Neuronal stem cell (in vitro differentiated cells): ENCODE data around the gene ADAM12.

Experiments used
- DNase-seq: peaks from one replicate; pipeline ENCODE4 v3.0.0-alpha.2; 2013; ENCODE audit warnings: low spot score
- H2AFZ ChIP-seq: one replicate; pipeline ENCODE4 v1.6.1; 2013; ENCODE audit warnings: mild to moderate bottlenecking, low read length, inconsistent platforms
- H2AK5ac ChIP-seq: 2 replicates; pipeline ENCODE4 v1.6.1; 2013; ENCODE audit warnings: low read depth, mild to moderate bottlenecking, inconsistent platforms, low read length, moderate library complexity, mixed read lengths
- H2BK120ac ChIP-seq: 2 replicates; pipeline ENCODE4 v1.6.1; 2013; ENCODE audit warnings: low read depth, mild to moderate bottlenecking, inconsistent platforms, low read length, moderate library complexity, mixed read lengths
- H2BK12ac ChIP-seq: one replicate; pipeline ENCODE4 v1.6.1; 2013; ENCODE audit warnings: low read length, inconsistent platforms
- H2BK15ac ChIP-seq: 2 replicates; pipeline ENCODE4 v1.6.1; 2013; ENCODE audit warnings: mild to moderate bottlenecking, low read length, inconsistent platforms, mixed read lengths
- H2BK5ac ChIP-seq: one replicate; pipeline ENCODE4 v1.6.1; 2013; ENCODE audit warnings: inconsistent platforms, mild to moderate bottlenecking, low read length, moderate library complexity
- H3K14ac ChIP-seq: one replicate; pipeline ENCODE4 v1.6.1; 2013; ENCODE audit warnings: low read length, inconsistent platforms
- H3K18ac ChIP-seq: 2 replicates; pipeline ENCODE4 v1.6.1; 2013; ENCODE audit warnings: low read length, inconsistent platforms
- H3K23ac ChIP-seq: 2 replicates; pipeline ENCODE4 v1.6.1; 2013; ENCODE audit warnings: low read depth, mild to moderate bottlenecking, mixed read lengths, low read length, inconsistent platforms; ENCODE audit not compliant: poor library complexity
- H3K27ac ChIP-seq: replicated peaks from 3 replicates; pipeline ENCODE4 v1.5.1; 2013; ENCODE audit warnings: low read length, inconsistent platforms
- H3K27me3 ChIP-seq, 3 experiments: 2 replicates each; pipeline ENCODE4 v1.6.1; 2013; ENCODE audit warnings: low read length in 3 of 3, mild to moderate bottlenecking in 2 of 3, inconsistent platforms in 1 of 3, low read depth in 1 of 3, mixed read lengths in 1 of 3, moderate library complexity in 1 of 3; ENCODE audit not compliant: control insufficient read depth in 3 of 3, insufficient read depth in 3 of 3
- H3K36me3 ChIP-seq, 2 donors: replicated peaks in 1 of 2; 2 replicates each; pipeline ENCODE4 v1.6.1; 2013; ENCODE audit warnings: low read length in 2 of 2; ENCODE audit not compliant: control insufficient read depth in 2 of 2, insufficient read depth in 2 of 2
- H3K4ac ChIP-seq: 2 replicates; pipeline ENCODE4 v1.6.1; 2013; ENCODE audit warnings: inconsistent platforms, mild to moderate bottlenecking, low read length, moderate library complexity
- H3K4me1 ChIP-seq, 2 donors: 1 replicate in 1 of 2; 2 replicates in 1 of 2; pipeline ENCODE4 v1.6.1; 2013; ENCODE audit warnings: low read length in 2 of 2, low read depth in 1 of 2; ENCODE audit not compliant: control insufficient read depth in 2 of 2, insufficient read depth in 1 of 2
- H3K4me2 ChIP-seq: one replicate; pipeline ENCODE4 v1.6.1; 2013; ENCODE audit warnings: mild to moderate bottlenecking, low read length, inconsistent platforms; ENCODE audit not compliant: insufficient read depth, poor library complexity, severe bottlenecking
- H3K4me3 ChIP-seq, 2 donors: 2 replicates each; pipeline ENCODE4 v1.5.1; 2013; ENCODE audit warnings: low read length in 2 of 2, mild to moderate bottlenecking in 2 of 2, inconsistent platforms in 1 of 2, moderate library complexity in 1 of 2
- H3K79me1 ChIP-seq: one replicate; pipeline ENCODE4 v1.6.1; 2013; ENCODE audit warnings: low read depth, mild to moderate bottlenecking, inconsistent platforms, low read length, moderate library complexity
- H3K9ac ChIP-seq: one replicate; pipeline ENCODE4 v1.6.1; 2013; ENCODE audit warnings: mild to moderate bottlenecking, low read depth, low read length, inconsistent platforms; ENCODE audit not compliant: poor library complexity
- H3K9me3 ChIP-seq, 2 donors: replicated peaks in 1 of 2; 2 replicates each; pipeline versions ENCODE3 to v1.6.1; 2013; ENCODE audit warnings: low read length in 2 of 2, mild to moderate bottlenecking in 2 of 2, inconsistent platforms in 1 of 2, low read depth in 1 of 2, mixed read lengths in 1 of 2, moderate library complexity in 1 of 2; ENCODE audit not compliant: control insufficient read depth in 2 of 2, insufficient read depth in 1 of 2
- H4K8ac ChIP-seq: one replicate; pipeline ENCODE4 v1.6.1; 2013; ENCODE audit warnings: low read depth, mild to moderate bottlenecking, inconsistent platforms, low read length, moderate library complexity
- H4K91ac ChIP-seq: one replicate; pipeline ENCODE4 v1.6.1; 2013; ENCODE audit warnings: low read length, low read depth, mild to moderate bottlenecking, inconsistent platforms; ENCODE audit not compliant: poor library complexity
- WGBS, 2 donors: extraction: QIAGEN DNeasy Blood & Tissue Kit; methylation state at CpG; one replicate each; pipeline ENCODE4 v1.1.7; 2013; ENCODE audit warnings: missing lambda C conversion rate in 2 of 2, mixed read lengths in 1 of 2; ENCODE audit not compliant: insufficient read length in 2 of 2, insufficient replicate concordance in 1 of 2; ENCODE audit errors: extremely low coverage in 2 of 2; 5-methylcytosine and 5-hydroxymethylcytosine counted together

Gene ADAM12

GRCh38 chr10:126429275-126429674 lies 41.0 kb upstream of the ADAM12 start:
- H3K79me1 ChIP-seq = no peaks in the 10 kb centered on the region
- no peaks in the 10 kb centered on the region for H3K36me3 ChIP-seq
- H3K4me1 ChIP-seq = no peaks in the 10 kb centered on the region
- no peak overlapping the region for H3K4ac ChIP-seq
- no peak overlapping the region for H2AFZ ChIP-seq
- H2AK5ac ChIP-seq = no peak overlapping the region
- no peak overlapping the region for H3K27ac ChIP-seq
- no peak overlapping the region for H3K18ac ChIP-seq
- no peak overlapping the region for H3K4me2 ChIP-seq
- no peak overlapping the region for H2BK15ac ChIP-seq
- peaks cover 0 to under 1% of the 10 kb centered on the region in 2 donors for H3K9me3 ChIP-seq
- no CpG with 5 or more reads among the region's 4 CpGs for WGBS, 2 donors
- H2BK120ac ChIP-seq = no peak overlapping the region
- H3K9ac ChIP-seq = no peak overlapping the region
- peaks cover 0 to 4% (median 0%) of the 10 kb centered on the region in 3 experiments for H3K27me3 ChIP-seq
- H3K14ac ChIP-seq = no peak overlapping the region
- H2BK5ac ChIP-seq = no peak overlapping the region
- no peak for DNase-seq
- H3K23ac ChIP-seq = no peak overlapping the region
- H4K8ac ChIP-seq = no peak overlapping the region
- no peak overlapping the region for H4K91ac ChIP-seq
- H2BK12ac ChIP-seq = no peak overlapping the region
- H3K4me3 ChIP-seq = no peak overlapping the region

DNA sequence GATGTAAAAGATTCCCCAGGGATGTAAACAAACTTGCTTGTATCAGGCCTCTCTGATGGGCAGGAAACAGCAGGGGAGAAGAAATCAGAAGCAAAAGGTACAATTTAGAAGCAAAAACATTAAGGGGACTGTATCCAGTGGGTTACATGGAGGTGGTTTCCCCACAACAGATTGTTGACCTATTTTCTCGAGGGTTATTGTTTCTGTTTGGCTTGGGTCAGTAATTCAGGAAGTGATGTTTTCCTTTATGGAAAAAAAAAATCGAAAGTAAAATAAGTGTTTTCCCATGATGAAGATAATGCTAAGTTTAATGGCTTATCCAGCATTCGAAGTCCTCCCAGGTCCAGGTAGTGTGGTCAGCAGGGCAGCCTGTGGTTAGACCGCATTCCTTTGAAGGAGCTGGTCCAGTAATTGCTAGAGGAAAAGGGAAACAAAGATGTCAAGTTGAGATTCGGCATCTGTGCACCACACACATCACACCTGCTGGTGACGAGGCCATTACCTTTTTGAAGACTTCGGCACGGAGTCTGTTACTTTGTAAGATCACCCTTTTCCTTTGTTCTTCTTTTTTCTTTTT lies 37.3 kb upstream of the ADAM12 start:
- Histone ChIP-seq H2AK5ac (no peak overlapping the region), H3K27me3 (peaks cover 0 to 4% (median 0%) of the 10 kb centered on the region in 3 experiments), H2BK15ac (no peak overlapping the region), H3K14ac (no peak overlapping the region), H3K36me3 (no peaks in the 10 kb centered on the region), H4K8ac (no peak overlapping the region), H3K4me3 (no peak overlapping the region), H3K9me3 (peaks cover 6 to 7% of the 10 kb centered on the region in 2 donors), H3K18ac (no peak overlapping the region), H3K4me2 (no peak overlapping the region), H3K23ac (no peak overlapping the region), H3K4me1 (no peaks in the 10 kb centered on the region), H2AFZ (no peak overlapping the region), H3K4ac (no peak overlapping the region), H3K27ac (no peak overlapping the region), H2BK5ac (no peak overlapping the region), H3K9ac (no peak overlapping the region), H4K91ac (no peak overlapping the region), H2BK12ac (no peak overlapping the region), H3K79me1 (no peaks in the 10 kb centered on the region), H2BK120ac (no peak overlapping the region)
- no peak for DNase-seq
- no CpG with 5 or more reads among the region's 8 CpGs for WGBS, 2 donors

GRCh38 chr10:126425032-126425431 lies 36.8 kb upstream of the ADAM12 start:
- no peak overlapping the region for H3K18ac ChIP-seq
- no peak overlapping the region for H3K4ac ChIP-seq
- no peaks in the 10 kb centered on the region for H3K36me3 ChIP-seq
- no peaks in the 10 kb centered on the region for H3K4me1 ChIP-seq
- no peak overlapping the region for H3K9ac ChIP-seq
- no peak overlapping the region for H2BK120ac ChIP-seq
- no peak overlapping the region for H4K91ac ChIP-seq
- H3K27ac ChIP-seq = no peak overlapping the region
- H3K23ac ChIP-seq = no peak overlapping the region
- no peak overlapping the region for H2AK5ac ChIP-seq
- no peak for DNase-seq
- no peak overlapping the region for H3K14ac ChIP-seq
- no peak overlapping the region for H4K8ac ChIP-seq
- H3K27me3 ChIP-seq = peaks cover 0 to 4% (median 0%) of the 10 kb centered on the region in 3 experiments
- H2BK5ac ChIP-seq = no peak overlapping the region
- peaks cover 6 to 7% of the 10 kb centered on the region in 2 donors for H3K9me3 ChIP-seq
- H3K4me2 ChIP-seq = no peak overlapping the region
- H2BK15ac ChIP-seq = no peak overlapping the region
- WGBS, 2 donors = no CpG with 5 or more reads among the region's 5 CpGs
- no peak overlapping the region for H2BK12ac ChIP-seq
- H3K4me3 ChIP-seq = no peak overlapping the region
- H3K79me1 ChIP-seq = no peaks in the 10 kb centered on the region
- H2AFZ ChIP-seq = no peak overlapping the region

DNA sequence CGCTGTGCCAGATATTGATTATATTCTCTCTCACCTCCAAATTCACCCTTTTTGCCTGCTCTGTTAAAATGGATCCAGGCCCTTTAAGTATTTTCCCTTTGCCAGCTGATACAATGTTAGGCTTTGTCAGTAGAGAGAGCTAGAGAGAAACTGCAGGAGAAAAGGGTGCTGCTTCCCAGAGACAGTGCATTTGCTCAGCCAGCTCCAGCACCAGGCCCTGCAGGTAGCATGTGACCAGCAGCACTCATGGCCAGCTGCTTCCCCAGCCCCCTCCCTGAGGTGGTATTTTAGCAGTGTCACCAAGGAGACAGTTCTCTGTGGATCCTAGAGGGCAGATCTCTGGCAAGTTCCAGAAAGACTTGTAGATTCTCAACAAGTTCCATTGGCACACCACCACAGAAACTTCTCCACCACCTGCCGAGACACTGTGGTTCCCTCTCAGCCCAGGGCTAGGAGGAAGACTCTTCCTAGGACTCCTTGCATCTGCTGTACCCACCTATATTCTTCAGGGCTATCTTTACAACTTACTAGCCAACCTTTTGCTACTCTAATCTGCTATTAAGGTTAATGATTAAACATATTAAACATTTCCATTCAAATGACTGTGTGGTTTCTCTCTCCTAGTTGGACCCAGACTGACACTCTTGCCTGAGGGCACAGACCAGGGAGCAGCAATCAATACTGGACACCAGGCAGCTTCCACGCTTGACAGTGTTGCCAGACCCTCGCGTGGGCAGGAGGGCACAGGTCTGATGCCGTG lies 35.6 kb upstream of the ADAM12 start:
- peaks cover 6 to 7% of the 10 kb centered on the region in 2 donors for H3K9me3 ChIP-seq

More for the DNA sequence above, 35.6 kb upstream of the ADAM12 start:
- Histone ChIP-seq H3K4ac (no peak overlapping the region), H4K91ac (no peak overlapping the region), H2AFZ (no peak overlapping the region), H2BK120ac (no peak overlapping the region), H3K14ac (peak overlapping the region; percentile 49), H3K18ac (no peak overlapping the region), H3K4me1 (no peaks in the 10 kb centered on the region), H3K9ac (no peak overlapping the region), H3K23ac (no peak overlapping the region), H3K79me1 (no peaks in the 10 kb centered on the region), H3K36me3 (no peaks in the 10 kb centered on the region), H2BK5ac (no peak overlapping the region), H2BK12ac (no peak overlapping the region), H2BK15ac (no peak overlapping the region), H3K4me2 (no peak overlapping the region), H3K4me3 (peak overlapping the region in 1 of 2 donors; percentile 32), H3K27me3 (peaks cover 0 to 4% (median 0%) of the 10 kb centered on the region in 3 experiments), H4K8ac (no peak overlapping the region), H2AK5ac (no peak overlapping the region), H3K27ac (no peak overlapping the region)
- DNase-seq = no peak
- no CpG with 5 or more reads among the region's 6 CpGs for WGBS, 2 donors
